ENCODE measurements around the gene ZNF317.

- TF ChIP-seq, protein P1, sequence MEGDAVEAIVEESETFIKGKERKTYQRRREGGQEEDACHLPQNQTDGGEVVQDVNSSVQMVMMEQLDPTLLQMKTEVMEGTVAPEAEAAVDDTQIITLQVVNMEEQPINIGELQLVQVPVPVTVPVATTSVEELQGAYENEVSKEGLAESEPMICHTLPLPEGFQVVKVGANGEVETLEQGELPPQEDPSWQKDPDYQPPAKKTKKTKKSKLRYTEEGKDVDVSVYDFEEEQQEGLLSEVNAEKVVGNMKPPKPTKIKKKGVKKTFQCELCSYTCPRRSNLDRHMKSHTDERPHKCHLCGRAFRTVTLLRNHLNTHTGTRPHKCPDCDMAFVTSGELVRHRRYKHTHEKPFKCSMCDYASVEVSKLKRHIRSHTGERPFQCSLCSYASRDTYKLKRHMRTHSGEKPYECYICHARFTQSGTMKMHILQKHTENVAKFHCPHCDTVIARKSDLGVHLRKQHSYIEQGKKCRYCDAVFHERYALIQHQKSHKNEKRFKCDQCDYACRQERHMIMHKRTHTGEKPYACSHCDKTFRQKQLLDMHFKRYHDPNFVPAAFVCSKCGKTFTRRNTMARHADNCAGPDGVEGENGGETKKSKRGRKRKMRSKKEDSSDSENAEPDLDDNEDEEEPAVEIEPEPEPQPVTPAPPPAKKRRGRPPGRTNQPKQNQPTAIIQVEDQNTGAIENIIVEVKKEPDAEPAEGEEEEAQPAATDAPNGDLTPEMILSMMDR (conservative IDR thresholded peaks at IDR 0.05; ENCODE audit: low read depth, low read length) = no peak
- no peak for TF ChIP-seq EZH2phosphoT487 (IDR thresholded peaks at IDR 0.05; ENCODE audit: borderline replicate concordance, low read length)
Measured at GRCh38 chr19:9148697-9149096, 8.5 kb downstream of the ZNF317 start.

Data from PC-3 (cell line).